Measurements from ENCODE around the gene TMC1. TPM values are rescaled to one million over a fixed set of nuclear protein-coding genes. Genes with fewer than 3 reads are reported as not detected.

The TMC1 gene
- total and polyA plus RNA-seq, 10 of the 15 experiments (the other 5 are each of a cell fraction or from before 2014, with no cell fraction given) = 0.06 to 0.94 (median 0.40) TPM; not detected in 1

GRCh38 chr9:72597181-72597517 lies 75.7 kb downstream of the TMC1 start:
- CTCF ChIA-PET = interaction anchor here (1.0 to 2.3 kb wide), 5 partner anchors 14 to 558 kb away, joined by 3 to 9 read pairs (median 4); no protein-coding TSS in a partner anchor

More at GRCh38 chr9:72597181-72597517, 75.7 kb downstream of the TMC1 start:
- Histone ChIP-seq H3K27ac (ENCODE audit: control insufficient read depth, insufficient read depth) (no peak overlapping the region), H3K36me3 (ENCODE audit: control insufficient read depth in 2 of 2, insufficient read depth in 2 of 2, low read length in 1 of 2) (no peaks in the 10 kb centered on the region), H2AFZ (ENCODE audit: control insufficient read depth, low read depth, low read length) (no peak overlapping the region), H4K20me1 (ENCODE audit: control insufficient read depth, insufficient read depth) (no peaks in the 10 kb centered on the region), H3K79me2 (ENCODE audit: control insufficient read depth, insufficient read depth, low read length) (no peaks in the 10 kb centered on the region), H3K27me3 (replicated peaks in 1 of 2; ENCODE audit: control insufficient read depth in 2 of 2, insufficient read depth in 2 of 2, low read length in 1 of 2) (no peaks in the 10 kb centered on the region), H3K4me2 (ENCODE audit: control insufficient read depth, insufficient read depth) (no peak overlapping the region), H3K4me1 (ENCODE audit: control insufficient read depth, insufficient read depth, low read length) (no peaks in the 10 kb centered on the region), H3K4me3 (no peak overlapping the region), H3K9ac (ENCODE audit: control insufficient read depth, insufficient read depth, low read length) (no peak overlapping the region), H3K9me3 (replicated peaks; ENCODE audit: control insufficient read depth, insufficient read depth, low read length) (no peaks in the 10 kb centered on the region)
- no peak for TF ChIP-seq BCL3 (IDR thresholded peaks at IDR 0.05; ENCODE audit: borderline replicate concordance, insufficient read depth, low read depth, low read length, poor library complexity, severe bottlenecking)
- TF ChIP-seq CREM (IDR thresholded peaks at IDR 0.05; ENCODE audit: low read depth) = no peak
- TF ChIP-seq ATF3 (IDR thresholded peaks at IDR 0.05; ENCODE audit: borderline replicate concordance, extremely low read depth, low read depth, low read length) = no peak
- no peak for TF ChIP-seq ZSCAN29 (IDR thresholded peaks at IDR 0.05)
- TF ChIP-seq KDM1A (IDR thresholded peaks at IDR 0.05; ENCODE audit: borderline replicate concordance) = no peak
- TF ChIP-seq TARDBP (IDR thresholded peaks at IDR 0.05; ENCODE audit: borderline replicate concordance) = no peak
- no peak for TF ChIP-seq FOXM1 (IDR thresholded peaks at IDR 0.05; ENCODE audit: low read depth, low read length)
- TF ChIP-seq POLR2A (IDR thresholded peaks at IDR 0.05; ENCODE audit: low read depth, low read length) = no peak
- TF ChIP-seq ATF2 (IDR thresholded peaks at IDR 0.05; ENCODE audit: low read length) = no peak
- RAD21 ChIA-PET (ENCODE audit: unreplicated experiment) = interaction anchor here (2.4 kb wide), 1 partner anchor 316 kb away, joined by 12 read pairs; no protein-coding TSS in a partner anchor
- no peak for ATAC-seq
- POLR2A ChIA-PET = no interaction called here
- SMC1A ChIA-PET (ENCODE audit: uncharacterized antibody, unreplicated experiment) = interaction anchor here (0.7 to 1.5 kb wide), 8 partner anchors 8 to 318 kb away, joined by 3 to 6 read pairs (median 3); no protein-coding TSS in a partner anchor
- no peak for DNase-seq (ENCODE audit: low read depth, low spot score)
- BruUV-seq (replicated peaks) = no TSS peak
- in situ Hi-C loops (cut with MboI) (no loop called here), intact Hi-C loops (cut with micrococcal nuclease; ENCODE audit: unreplicated experiment) (no loop called here)
- no peak for FAIRE-seq
- 80% methylated on average over 8 of the region's 8 CpGs for WGBS (ENCODE audit: insufficient coverage, insufficient replicate concordance, low lambda C conversion rate, missing lambda C conversion rate)

Data from GM12878 (cell line).